K562 (cell line): ENCODE results near the gene AFAP1. TPM values are rescaled to one million over a fixed set of nuclear protein-coding genes. Genes with fewer than 3 reads are reported as not detected.

Experiments used
- ARID3A ChIP-seq: IDR thresholded peaks from 2 replicates; pipeline ENCODE4 v1.6.1; 2012; ENCODE audit warnings: low read depth, low read length, improper control_type of control experiment, borderline replicate concordance
- CEBPG ChIP-seq, 3 experiments: fragments of 200-800 bp in 1 of 3; sonication (Bioruptor generic) in 1 of 3; sonication (generic) in 1 of 3; formaldehyde crosslinking in 1 of 3; IDR thresholded peaks in 2 of 3; conservative IDR thresholded peaks in 1 of 3; 2 replicates each; pipeline versions ENCODE4 v1.6.1 to v1.8.0; 2016 to 2022; ENCODE audit warnings: missing compliant biosample characterization in 2 of 3, missing genetic modification characterization in 2 of 3, mild to moderate bottlenecking in 1 of 3, missing genetic modification reagents in 1 of 3
- CHD1 ChIP-seq: fragments of 200-600 bp; sonication (generic); IDR thresholded peaks from one replicate; pipeline ENCODE4 v1.6.1; 2012; ENCODE audit warnings: mild to moderate bottlenecking, moderate library complexity, low read length, inconsistent platforms
- CREB1 ChIP-seq, 2 experiments: sonication (generic) in 1 of 2; formaldehyde crosslinking in 1 of 2; IDR thresholded peaks; 2 replicates each; pipeline versions ENCODE4 v1.6.1 to v1.8.0; 2012 to 2022; ENCODE audit warnings: inconsistent platforms in 1 of 2, mild to moderate bottlenecking in 1 of 2, missing genetic modification reagents in 1 of 2, moderate library complexity in 1 of 2
- CTCFL ChIP-seq: IDR thresholded peaks from 2 replicates; pipeline ENCODE4 v1.6.1; 2011; ENCODE audit warnings: borderline replicate concordance, low read depth, mild to moderate bottlenecking, moderate library complexity, low read length; ENCODE audit not compliant: insufficient read depth, poor library complexity, severe bottlenecking
- DPF2 ChIP-seq: fragments of 450-650 bp; IDR thresholded peaks from 2 replicates; pipeline ENCODE4 v1.6.1; 2016
- MAZ ChIP-seq, 2 experiments: fragments of 450-650 bp in 1 of 2; sonication (generic) in 1 of 2; formaldehyde crosslinking; IDR thresholded peaks in 1 of 2; conservative IDR thresholded peaks in 1 of 2; 2 replicates each; pipeline versions ENCODE4 v1.4.0 to v1.5.0; 2020; ENCODE audit warnings: mild to moderate bottlenecking in 1 of 2, missing genetic modification reagents in 1 of 2
- PML ChIP-seq: IDR thresholded peaks from 2 replicates; pipeline ENCODE4 v1.6.1; 2012; ENCODE audit warnings: low read length, inconsistent platforms
- PRDM10 ChIP-seq: fragments of 450-650 bp; IDR thresholded peaks from 2 replicates; pipeline ENCODE4 v1.6.1; 2018; ENCODE audit not compliant: partially characterized antibody
- ZNF764 ChIP-seq: fragments of 250-450 bp; sonication (Bioruptor Pico); IDR thresholded peaks from 2 replicates; pipeline ENCODE4 v1.4.0; 2020; ENCODE audit warnings: low read depth, mild to moderate bottlenecking, moderate library complexity
- polyA plus RNA-seq, 8 experiments: library from polyadenylated mRNA; depleted of rRNA in 4 of 8; stranded (reverse) in 5 of 8; unstranded in 3 of 8; fragments of >200 nt; fragmentation: Nextera tagmentation in 2 of 8; fragmentation: Illumina TruSeq in 1 of 8; extraction: Ambion mirVana in 2 of 8; extraction: Trizol in 1 of 8; gene quantifications; 2 replicates each; pipeline versions ENCODE4 v1.2.1 to v1.2.3, GENCODE V29; 2011 to 2014; ENCODE audit warnings: inconsistent platforms in 1 of 8, missing spikeins in 1 of 8
- total RNA-seq, 7 experiments: library from RNA; depleted of rRNA in 6 of 7; stranded (reverse); fragments of >200 nt in 6 of 7; fragmentation: Illumina TruSeq in 2 of 7; extraction: Trizol in 2 of 7; gene quantifications; 2 replicates each; pipeline versions ENCODE4 v1.2.1 to v1.2.3, GENCODE V29; 2011 to 2021; ENCODE audit warnings: low replicate concordance in 1 of 7
- TF ChIP-seq, protein P1 (sequence below): fragments of 250-450 bp; sonication (Bioruptor Pico); IDR thresholded peaks from 2 replicates; pipeline ENCODE4 v1.4.0; 2020; ENCODE audit warnings: mild to moderate bottlenecking, moderate library complexity
- TF ChIP-seq, protein P2 (sequence below): fragments of 450-650 bp; formaldehyde crosslinking; IDR thresholded peaks from 2 replicates; pipeline ENCODE4 v1.4.0; 2020; ENCODE audit warnings: mild to moderate bottlenecking, moderate library complexity

AFAP1 gene
- total and polyA plus RNA-seq, 9 of the 15 experiments (the other 6 are each of a cell fraction or from before 2014, with no cell fraction given) = 0.07 to 0.42 (median 0.12) TPM; not detected in 1

- TF ChIP-seq MAZ (CRISPR knock-in tag; conservative IDR thresholded peaks at IDR 0.05 in 1 of 2, IDR thresholded peaks at IDR 0.05 in 1 of 2) (no peak), ZNF764 (CRISPR knock-in tag) (no peak), CHD1 (no peak), CTCFL (no peak), CREB1 (IDR thresholded peaks at IDR 0.05) (no peak), CREB1 (CRISPR knock-in tag; IDR thresholded peaks at IDR 0.05) (peak; percentile 42; the same call in 1 of the 2 replicates), CEBPG (CRISPR knock-in tag; IDR thresholded peaks at IDR 0.05) (no peak), CEBPG (tag; conservative IDR thresholded peaks at IDR 0.05 in 1 of 2, IDR thresholded peaks at IDR 0.05 in 1 of 2) (peak in 1 of 2 experiments; percentile 46; a peak in 1 of 4 replicates), ARID3A (no peak), PML (peak; percentile 53; the same call in 1 of the 2 replicates), DPF2 (peak; percentile 61), PRDM10 (no peak)
- TF ChIP-seq, protein P1, sequence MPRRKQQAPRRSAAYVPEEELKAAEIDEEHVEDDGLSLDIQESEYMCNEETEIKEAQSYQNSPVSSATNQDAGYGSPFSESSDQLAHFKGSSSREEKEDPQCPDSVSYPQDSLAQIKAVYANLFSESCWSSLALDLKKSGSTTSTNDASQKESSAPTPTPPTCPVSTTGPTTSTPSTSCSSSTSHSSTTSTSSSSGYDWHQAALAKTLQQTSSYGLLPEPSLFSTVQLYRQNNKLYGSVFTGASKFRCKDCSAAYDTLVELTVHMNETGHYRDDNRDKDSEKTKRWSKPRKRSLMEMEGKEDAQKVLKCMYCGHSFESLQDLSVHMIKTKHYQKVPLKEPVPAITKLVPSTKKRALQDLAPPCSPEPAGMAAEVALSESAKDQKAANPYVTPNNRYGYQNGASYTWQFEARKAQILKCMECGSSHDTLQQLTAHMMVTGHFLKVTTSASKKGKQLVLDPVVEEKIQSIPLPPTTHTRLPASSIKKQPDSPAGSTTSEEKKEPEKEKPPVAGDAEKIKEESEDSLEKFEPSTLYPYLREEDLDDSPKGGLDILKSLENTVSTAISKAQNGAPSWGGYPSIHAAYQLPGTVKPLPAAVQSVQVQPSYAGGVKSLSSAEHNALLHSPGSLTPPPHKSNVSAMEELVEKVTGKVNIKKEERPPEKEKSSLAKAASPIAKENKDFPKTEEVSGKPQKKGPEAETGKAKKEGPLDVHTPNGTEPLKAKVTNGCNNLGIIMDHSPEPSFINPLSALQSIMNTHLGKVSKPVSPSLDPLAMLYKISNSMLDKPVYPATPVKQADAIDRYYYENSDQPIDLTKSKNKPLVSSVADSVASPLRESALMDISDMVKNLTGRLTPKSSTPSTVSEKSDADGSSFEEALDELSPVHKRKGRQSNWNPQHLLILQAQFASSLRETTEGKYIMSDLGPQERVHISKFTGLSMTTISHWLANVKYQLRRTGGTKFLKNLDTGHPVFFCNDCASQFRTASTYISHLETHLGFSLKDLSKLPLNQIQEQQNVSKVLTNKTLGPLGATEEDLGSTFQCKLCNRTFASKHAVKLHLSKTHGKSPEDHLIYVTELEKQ (CRISPR knock-in tag) = no peak
- TF ChIP-seq, protein P2, sequence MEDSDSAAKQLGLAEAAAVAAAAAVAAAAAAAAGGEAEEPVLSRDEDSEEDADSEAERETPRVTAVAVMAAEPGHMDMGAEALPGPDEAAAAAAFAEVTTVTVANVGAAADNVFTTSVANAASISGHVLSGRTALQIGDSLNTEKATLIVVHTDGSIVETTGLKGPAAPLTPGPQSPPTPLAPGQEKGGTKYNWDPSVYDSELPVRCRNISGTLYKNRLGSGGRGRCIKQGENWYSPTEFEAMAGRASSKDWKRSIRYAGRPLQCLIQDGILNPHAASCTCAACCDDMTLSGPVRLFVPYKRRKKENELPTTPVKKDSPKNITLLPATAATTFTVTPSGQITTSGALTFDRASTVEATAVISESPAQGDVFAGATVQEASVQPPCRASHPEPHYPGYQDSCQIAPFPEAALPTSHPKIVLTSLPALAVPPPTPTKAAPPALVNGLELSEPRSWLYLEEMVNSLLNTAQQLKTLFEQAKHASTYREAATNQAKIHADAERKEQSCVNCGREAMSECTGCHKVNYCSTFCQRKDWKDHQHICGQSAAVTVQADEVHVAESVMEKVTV (CRISPR knock-in tag) = no peak
These were observed 108.3 kb downstream of the AFAP1 start (continued) for GRCh38 chr4:7831330-7831729.
